Uterus (tissue), 2 donors: ENCODE data around the gene ZMAT2.

Source experiments
- POLR2A ChIP-seq, 2 donors: fragments of 450-650 bp; IDR thresholded peaks; one replicate each; pipeline ENCODE4 v1.6.1; 2016; ENCODE audit warnings: antibody characterized with exemption in 2 of 2, mild to moderate bottlenecking in 1 of 2, moderate library complexity in 1 of 2
- TF ChIP-seq, protein P1 (sequence below), 4 experiments: fragments of 200-600 bp in 2 of 4; fragments of 450-650 bp in 2 of 4; sonication (generic) in 2 of 4; IDR thresholded peaks; one replicate each; pipeline ENCODE4 v1.5.1; 2016 to 2019; ENCODE audit warnings: antibody characterized with exemption in 4 of 4, mild to moderate bottlenecking in 2 of 4, moderate library complexity in 1 of 4

DNA sequence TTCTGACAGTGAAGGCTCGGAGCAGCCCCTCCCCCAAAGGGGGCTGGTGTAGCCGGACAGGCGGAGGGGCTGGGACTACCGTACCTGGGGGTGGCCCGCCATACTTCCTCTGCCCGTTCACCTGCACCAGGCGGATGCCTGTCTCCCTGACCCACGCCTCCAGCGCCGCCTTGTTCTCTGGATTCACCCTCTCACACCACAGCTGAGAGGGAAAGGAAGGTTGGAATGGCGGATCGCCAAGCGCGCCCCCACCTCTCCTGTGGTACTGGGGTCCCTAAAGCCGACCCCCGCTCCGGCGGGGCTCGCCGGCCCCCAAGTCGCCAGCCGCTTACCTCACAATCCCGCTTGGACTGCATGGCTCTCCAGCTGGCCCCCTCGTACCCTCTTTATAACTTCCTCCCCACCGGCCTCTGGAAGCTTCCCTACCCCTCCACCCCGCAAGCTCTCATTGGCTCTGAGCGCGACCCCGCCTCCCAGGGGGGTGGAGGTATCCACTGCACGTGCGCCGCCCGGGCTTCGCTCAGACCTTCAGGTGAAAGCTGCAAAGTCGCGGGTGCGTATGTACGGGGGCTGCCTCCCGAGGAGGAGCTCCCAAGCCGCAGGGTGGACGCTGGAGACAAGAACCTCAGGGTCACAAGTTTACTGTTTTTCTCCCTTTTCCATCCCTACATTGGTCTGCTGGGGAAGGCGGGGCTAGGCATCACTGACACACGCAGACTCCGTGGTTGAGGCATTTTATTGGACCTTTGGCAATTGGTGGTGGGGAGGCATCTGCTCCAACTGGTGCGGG is 26.9 kb upstream of the ZMAT2 start, which contains the start of gene DND1:
- TF ChIP-seq, protein P1, sequence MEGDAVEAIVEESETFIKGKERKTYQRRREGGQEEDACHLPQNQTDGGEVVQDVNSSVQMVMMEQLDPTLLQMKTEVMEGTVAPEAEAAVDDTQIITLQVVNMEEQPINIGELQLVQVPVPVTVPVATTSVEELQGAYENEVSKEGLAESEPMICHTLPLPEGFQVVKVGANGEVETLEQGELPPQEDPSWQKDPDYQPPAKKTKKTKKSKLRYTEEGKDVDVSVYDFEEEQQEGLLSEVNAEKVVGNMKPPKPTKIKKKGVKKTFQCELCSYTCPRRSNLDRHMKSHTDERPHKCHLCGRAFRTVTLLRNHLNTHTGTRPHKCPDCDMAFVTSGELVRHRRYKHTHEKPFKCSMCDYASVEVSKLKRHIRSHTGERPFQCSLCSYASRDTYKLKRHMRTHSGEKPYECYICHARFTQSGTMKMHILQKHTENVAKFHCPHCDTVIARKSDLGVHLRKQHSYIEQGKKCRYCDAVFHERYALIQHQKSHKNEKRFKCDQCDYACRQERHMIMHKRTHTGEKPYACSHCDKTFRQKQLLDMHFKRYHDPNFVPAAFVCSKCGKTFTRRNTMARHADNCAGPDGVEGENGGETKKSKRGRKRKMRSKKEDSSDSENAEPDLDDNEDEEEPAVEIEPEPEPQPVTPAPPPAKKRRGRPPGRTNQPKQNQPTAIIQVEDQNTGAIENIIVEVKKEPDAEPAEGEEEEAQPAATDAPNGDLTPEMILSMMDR (IDR thresholded peaks at IDR 0.05): no peak
- no peak for TF ChIP-seq POLR2A (IDR thresholded peaks at IDR 0.05)
